ENCODE data around the gene RASSF1. TPM values are rescaled to one million over a fixed set of nuclear protein-coding genes. Genes with fewer than 3 reads are reported as not detected.

The RASSF1 gene
- total and polyA plus RNA-seq, 2 of the 8 experiments (the other 6 are each of a cell fraction or from before 2014, with no cell fraction given) = 10.3 to 15.7 TPM

DNA sequence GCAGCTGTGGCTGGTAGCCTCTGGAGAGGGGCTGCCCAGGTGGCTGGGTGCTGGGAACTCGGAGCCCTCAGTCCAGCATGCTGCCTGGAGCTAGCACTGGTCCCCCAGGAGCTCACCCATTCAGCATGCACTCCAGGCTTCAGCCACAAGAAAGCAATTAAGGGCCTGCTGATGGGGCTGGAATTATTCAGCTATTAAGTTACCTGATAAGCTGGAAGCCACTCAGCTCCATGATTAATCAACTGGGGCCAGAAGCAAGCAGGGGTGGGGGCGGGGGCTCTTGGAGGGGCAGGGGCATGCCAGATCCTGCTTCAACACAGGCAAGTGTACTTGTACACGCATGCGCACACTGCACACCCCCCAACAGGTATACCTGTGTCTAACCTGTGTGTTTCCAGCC, 40.7 kb upstream of the RASSF1 start (continued):
- no peak for TF ChIP-seq TAF1 (IDR thresholded peaks at IDR 0.05; ENCODE audit: low read depth, low read length)
- TF ChIP-seq, protein P1, sequence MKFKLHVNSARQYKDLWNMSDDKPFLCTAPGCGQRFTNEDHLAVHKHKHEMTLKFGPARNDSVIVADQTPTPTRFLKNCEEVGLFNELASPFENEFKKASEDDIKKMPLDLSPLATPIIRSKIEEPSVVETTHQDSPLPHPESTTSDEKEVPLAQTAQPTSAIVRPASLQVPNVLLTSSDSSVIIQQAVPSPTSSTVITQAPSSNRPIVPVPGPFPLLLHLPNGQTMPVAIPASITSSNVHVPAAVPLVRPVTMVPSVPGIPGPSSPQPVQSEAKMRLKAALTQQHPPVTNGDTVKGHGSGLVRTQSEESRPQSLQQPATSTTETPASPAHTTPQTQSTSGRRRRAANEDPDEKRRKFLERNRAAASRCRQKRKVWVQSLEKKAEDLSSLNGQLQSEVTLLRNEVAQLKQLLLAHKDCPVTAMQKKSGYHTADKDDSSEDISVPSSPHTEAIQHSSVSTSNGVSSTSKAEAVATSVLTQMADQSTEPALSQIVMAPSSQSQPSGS (IDR thresholded peaks at IDR 0.05; ENCODE audit: low read length) = no peak
- no peak for TF ChIP-seq SP4 (IDR thresholded peaks at IDR 0.05; ENCODE audit: low read length)
- no peak for TF ChIP-seq GTF2F1 (IDR thresholded peaks at IDR 0.05; ENCODE audit: borderline replicate concordance, low read depth, low read length)
- no peak for TF ChIP-seq CTBP2 (IDR thresholded peaks at IDR 0.05; ENCODE audit: borderline replicate concordance, insufficient read depth, insufficient read length, low read length)

Data from H1 (cell line).